Adrenal gland (tissue), 5 donors: Measurements from ENCODE around the gene MED13.

Source experiments
- POLR2A ChIP-seq, 2 donors: fragments of 450-650 bp; IDR thresholded peaks; one replicate each; pipeline ENCODE4 v1.6.1; 2017; ENCODE audit warnings: antibody characterized with exemption in 2 of 2, mild to moderate bottlenecking in 2 of 2, moderate library complexity in 1 of 2
- TF ChIP-seq, protein P1 (sequence below), 6 experiments: fragments of 450-650 bp in 4 of 6; fragments of 200-600 bp in 2 of 6; sonication (generic) in 1 of 6; IDR thresholded peaks; 1 replicate in 5 of 6; 2 replicates in 1 of 6; pipeline versions ENCODE4 v1.5.1 to v1.8.0; 2016 to 2021; ENCODE audit warnings: antibody characterized with exemption in 6 of 6, mild to moderate bottlenecking in 2 of 6, moderate library complexity in 1 of 6
- donor health status: DM: no; HTN: no; CAD: no.

GRCh38 chr17:61908292-61909037 is 156.6 kb downstream of the MED13 start:
- no peak for TF ChIP-seq POLR2A (IDR thresholded peaks at IDR 0.05)
- TF ChIP-seq, protein P1, sequence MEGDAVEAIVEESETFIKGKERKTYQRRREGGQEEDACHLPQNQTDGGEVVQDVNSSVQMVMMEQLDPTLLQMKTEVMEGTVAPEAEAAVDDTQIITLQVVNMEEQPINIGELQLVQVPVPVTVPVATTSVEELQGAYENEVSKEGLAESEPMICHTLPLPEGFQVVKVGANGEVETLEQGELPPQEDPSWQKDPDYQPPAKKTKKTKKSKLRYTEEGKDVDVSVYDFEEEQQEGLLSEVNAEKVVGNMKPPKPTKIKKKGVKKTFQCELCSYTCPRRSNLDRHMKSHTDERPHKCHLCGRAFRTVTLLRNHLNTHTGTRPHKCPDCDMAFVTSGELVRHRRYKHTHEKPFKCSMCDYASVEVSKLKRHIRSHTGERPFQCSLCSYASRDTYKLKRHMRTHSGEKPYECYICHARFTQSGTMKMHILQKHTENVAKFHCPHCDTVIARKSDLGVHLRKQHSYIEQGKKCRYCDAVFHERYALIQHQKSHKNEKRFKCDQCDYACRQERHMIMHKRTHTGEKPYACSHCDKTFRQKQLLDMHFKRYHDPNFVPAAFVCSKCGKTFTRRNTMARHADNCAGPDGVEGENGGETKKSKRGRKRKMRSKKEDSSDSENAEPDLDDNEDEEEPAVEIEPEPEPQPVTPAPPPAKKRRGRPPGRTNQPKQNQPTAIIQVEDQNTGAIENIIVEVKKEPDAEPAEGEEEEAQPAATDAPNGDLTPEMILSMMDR (IDR thresholded peaks at IDR 0.05): no peak
